ENCODE measurements around the gene FAM107A.
"Not testable (repeated sequence)": the region's sequence is repeated elsewhere in the genome, so short reads cannot be mapped to it uniquely, and the experiment has no call there.

FAM107A gene

DNA sequence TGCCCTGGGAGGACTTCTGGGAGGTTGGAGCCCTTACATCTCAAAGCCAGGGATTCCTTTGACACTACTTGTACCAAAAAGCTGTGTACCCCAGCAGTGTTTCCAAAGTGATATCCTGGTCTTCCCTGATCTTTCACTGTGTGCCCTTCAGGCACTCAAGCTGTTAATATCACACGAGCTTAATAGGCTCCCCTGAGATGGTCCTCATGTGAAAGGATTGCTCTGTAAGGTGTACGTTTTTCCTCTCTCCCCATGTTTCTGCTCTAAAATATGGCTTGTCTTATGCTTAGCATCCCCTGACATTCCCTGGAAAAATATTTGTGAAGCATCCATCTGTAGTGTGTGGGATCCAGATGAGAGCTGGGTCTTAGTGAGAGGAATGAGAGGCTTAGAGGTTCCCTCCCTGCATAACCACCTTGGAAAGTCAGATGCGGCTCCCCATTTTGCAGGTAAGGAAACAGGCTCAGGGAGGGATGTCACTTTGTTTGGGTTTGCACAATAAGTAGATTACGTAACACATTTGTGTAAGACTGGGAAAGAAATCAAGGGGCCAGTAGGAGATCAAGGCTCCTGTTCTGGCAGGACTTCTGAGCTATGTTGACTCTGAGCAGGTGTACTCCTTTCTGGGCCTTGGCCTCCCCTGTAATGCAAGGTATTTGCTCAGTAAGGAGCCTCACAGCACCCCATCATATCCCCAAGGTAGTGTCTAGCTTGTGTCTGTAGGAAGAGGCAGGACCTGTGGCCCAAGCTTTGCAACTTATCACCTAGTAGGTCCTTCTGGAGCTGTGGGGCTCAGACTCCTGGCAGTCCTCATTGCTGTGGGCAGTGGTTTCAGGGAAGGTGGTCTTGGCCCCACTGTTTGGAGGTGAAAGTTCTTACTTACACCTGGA lies 39.5 kb downstream of the FAM107A start:
- no peak for DNase-seq (ENCODE audit: low read depth in 2 of 2, low spot score in 1 of 2)

DNA sequence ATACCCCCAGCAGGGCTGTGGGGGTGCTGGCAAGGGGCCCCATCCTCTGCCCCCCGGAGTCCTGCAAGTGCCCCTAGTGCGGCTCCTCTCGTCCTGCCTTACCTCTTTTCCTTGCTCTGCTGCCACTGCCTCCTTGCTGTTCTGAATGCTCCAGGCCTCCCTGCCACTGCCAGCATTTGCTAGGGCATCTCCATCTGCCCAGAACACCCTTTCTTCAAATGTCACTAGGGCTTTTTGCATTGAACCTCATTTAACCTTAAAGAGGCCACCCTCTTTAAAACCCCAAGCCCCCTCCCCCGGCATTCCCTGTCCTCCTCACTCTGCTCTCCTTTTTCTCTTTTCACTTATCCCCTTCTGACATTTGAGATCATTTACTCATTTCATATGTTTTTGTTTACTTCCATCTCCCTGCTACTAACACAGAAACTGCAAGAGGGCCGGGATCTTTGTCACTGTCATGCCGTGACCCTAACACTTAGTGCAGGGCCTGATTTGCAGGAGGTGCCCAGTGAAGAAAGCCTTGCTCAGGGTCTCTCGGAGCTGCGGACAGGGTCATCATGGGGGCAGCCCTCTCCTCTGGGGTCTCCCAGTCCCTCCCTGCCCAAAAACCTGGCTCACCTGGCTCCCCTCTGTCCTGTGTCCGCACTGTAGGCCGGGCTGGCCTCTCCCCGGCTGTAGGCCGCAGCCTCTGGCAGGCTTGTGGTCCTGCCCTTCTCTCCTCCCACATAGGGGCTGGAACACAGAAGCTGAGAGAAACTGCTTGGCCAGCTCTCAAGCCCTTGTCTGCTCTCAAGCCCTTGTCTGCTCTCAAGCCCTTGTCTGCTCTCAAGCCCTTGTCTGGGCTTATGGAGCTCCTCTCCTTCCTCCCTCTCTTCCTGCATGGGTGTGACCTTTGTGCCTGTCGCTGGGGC lies 40.4 kb downstream of the FAM107A start, which contains the start of gene ACOX2:
ACOX2 (minus strand) TSS at position 690 of the 911 bp plus-strand sequence. CDS start 2,084 bp downstream, outside the sequence.
- DNase-seq (ENCODE audit: low read depth in 2 of 2, low spot score in 1 of 2), result no peak

- no peak for DNase-seq (ENCODE audit: low read depth in 2 of 2, low spot score in 1 of 2)
These were observed 41.4 kb downstream of the FAM107A start for GRCh38 chr3:58535531-58536500.

DNA sequence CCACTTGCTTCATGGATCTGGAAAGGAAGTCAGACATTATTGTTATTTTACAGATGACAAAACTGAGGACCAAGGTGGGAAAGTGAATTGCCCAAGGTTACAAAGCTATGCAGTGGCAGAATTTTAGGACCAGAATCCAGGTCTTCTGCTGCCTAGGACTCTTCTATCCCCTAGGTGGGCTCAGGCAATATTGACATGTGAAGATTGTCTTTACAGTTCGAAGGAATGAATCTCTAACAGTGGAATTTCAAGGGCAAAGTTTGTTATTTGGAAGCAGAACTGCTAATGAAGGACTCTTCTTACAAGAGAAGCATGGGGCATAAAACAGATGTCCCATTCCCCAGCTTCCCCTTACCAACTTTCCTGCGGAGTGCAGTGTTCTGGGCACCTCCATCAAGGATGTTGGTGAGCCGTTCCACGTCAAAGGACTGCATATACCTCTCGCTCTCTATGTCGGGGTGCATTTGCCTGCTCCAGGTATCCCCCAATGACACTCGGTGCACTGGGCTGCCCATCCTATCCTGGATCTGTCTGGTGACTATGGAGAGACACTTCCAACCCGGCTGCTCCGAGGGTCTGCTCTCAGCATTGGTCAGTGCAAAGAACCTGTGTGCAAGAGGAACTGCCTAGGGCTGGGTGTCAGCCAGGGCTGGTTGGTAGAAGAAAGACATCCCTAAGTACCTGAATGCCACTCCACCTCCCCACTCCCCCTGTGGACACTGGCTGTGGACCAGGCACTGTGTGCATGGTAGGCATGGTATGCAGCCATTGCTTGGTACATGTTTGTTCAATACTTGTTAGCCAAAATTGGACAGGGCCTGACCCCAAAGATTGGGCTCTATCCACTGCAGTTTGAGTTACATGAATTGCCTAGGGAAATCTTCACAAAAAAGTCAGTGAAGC lies 42.3 kb downstream of the FAM107A start:
- no peak for DNase-seq (ENCODE audit: low read depth in 2 of 2, low spot score in 1 of 2)

DNA sequence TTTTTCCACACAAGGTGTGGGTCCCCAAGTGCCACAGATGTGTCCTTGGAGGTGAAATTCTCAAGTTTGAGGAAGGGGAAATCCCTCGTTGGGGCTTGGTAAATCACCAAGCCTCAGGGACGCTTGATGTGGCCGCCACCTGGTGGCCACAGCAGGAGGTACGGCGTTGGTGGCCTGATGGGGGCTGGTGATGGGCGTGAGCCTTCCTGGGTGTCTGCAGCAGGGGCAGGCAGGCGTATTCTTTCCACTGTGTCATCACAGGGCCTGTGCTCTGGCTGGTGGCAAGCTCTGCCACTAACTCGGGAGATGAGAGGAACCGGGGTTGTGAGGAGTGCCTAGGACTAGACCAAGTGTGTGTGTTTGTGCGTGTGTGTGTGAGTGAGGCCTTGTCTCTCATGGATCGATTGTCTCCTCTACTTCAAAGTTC lies 44.4 kb downstream of the FAM107A start:
- peak; percentile 45 to 63 for DNase-seq (ENCODE audit: low read depth in 2 of 2, low spot score in 1 of 2)

- no peak for DNase-seq (ENCODE audit: low read depth in 2 of 2, low spot score in 1 of 2)
These were observed 45.2 kb downstream of the FAM107A start for GRCh38 chr3:58531956-58532355.

DNA sequence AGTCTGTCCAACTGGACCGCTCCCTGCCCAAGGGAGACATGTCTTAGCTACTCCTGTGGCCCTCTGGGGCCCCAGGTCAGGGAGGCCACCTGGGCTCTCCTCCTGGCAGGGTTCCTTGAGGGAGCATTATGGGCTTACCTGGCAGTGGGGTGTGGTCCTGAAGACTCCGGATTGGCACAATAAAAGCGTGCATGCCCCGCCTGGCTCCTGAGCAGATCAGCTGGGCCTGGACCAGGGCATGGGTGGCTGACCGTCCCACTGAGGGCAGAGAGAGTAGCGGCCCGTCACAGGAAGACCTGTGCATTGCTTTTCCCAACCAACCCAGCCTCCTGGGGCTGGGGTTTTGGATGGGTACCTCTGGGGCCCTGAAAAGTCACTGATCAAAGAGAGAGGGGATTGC lies 45.6 kb downstream of the FAM107A start:
- no peak for DNase-seq (ENCODE audit: low read depth in 2 of 2, low spot score in 1 of 2)

DNA sequence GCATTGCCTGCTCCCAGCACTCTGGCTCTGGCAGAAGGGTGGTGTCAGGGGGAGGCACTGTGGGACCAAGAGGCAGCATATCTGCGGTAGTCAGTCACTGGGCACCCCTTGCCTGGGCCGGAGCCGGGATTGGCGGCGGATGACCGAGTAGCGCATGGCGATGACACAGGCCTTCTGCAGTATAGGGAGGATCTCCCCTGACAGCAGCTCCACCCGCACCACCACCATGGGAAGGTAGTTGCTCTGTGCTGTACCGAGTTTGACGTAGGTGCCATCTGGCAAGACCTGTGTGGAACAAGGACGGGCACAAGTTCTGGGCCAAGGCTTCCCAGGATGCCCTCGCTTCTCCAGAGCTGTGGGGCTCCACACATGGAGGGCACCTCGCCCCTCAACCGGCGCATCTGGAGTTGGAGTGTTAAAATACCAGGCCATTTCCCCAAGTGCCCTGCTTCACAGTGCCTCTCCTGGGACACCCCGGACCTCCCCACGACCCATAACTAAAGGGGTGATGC lies 46.8 kb downstream of the FAM107A start:
- DNase-seq (ENCODE audit: low read depth in 2 of 2, low spot score in 1 of 2), result no peak

- no peak for DNase-seq (ENCODE audit: low read depth in 2 of 2, low spot score in 1 of 2)
These were observed 47.5 kb downstream of the FAM107A start for GRCh38 chr3:58529516-58530353.

- no peak for DNase-seq (ENCODE audit: low read depth in 2 of 2, low spot score in 1 of 2)
These were observed 48.6 kb downstream of the FAM107A start for GRCh38 chr3:58528629-58529028.

DNA sequence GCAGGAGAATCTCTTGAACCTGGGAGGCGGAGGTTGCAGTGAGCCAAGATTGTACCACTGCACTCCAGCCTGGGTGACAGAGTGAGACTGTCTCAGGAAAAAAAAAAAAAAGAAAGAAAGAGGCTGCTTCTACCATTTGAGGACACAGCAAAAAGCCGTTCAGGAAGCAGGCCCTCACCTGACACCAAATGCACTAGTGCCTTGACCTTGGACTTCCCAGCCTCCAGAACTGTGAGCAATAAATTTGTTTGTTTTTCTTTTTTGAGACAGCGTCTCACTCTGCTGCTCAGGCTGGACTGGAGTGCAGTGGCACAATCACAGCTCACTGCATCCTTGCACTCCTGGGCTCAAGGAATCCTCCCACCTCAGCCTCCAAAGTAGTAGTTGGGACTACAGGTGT lies 49.8 kb downstream of the FAM107A start:
- not testable (repeated sequence) for DNase-seq (ENCODE audit: low read depth in 2 of 2, low spot score in 1 of 2)

- DNase-seq (ENCODE audit: low read depth in 2 of 2, low spot score in 1 of 2), result no peak
These were observed 50.7 kb downstream of the FAM107A start for GRCh38 chr3:58526515-58526957.

GRCh38 chr3:58524326-58524888 lies 52.8 kb downstream of the FAM107A start:
- no peak for DNase-seq (ENCODE audit: low read depth in 2 of 2, low spot score in 1 of 2)

DNA sequence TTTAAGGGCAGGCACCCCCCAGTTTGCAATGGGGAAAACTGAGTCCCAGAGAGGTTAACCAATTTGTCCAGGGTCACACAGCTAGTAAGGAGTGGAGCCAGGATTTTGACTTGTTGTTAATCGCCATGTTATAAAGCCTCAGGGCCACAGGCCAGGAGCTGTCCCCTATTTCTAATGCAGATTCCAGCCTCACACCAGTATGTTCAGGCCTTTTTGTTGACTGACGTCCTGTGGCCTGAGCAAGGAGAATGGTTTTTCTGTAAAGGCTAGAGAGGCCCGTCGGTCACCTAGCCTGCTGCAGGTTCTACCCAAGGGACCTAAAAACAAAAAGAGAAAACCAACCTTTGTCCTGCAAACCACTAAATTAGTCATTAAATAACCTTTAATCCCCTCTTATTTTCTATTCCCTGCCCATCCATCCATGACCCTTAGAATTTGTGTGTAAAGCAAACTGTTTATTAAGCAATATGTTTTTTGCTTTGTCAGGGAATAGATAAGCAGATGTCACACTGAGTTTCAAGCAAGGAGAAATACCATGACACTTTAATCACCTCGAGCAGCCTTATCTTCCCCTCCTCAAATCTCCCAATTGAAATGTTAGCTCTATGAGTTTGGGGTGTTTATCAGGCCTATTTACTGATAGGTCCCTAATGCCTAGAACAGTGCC lies 54.3 kb downstream of the FAM107A start:
- no peak for DNase-seq (ENCODE audit: low read depth in 2 of 2, low spot score in 1 of 2)

- no peak for DNase-seq (ENCODE audit: low read depth in 2 of 2, low spot score in 1 of 2)
These were observed 55.1 kb downstream of the FAM107A start for GRCh38 chr3:58521917-58522631.

GRCh38 chr3:58521336-58521670 lies 55.9 kb downstream of the FAM107A start:
- DNase-seq (ENCODE audit: low read depth in 2 of 2, low spot score in 1 of 2), result no peak
